Astrocyte (in vitro differentiated cells and primary cell): ENCODE measurements around the gene C1orf159.

Experiments used
- EZH2 ChIP-seq: IDR thresholded peaks from 2 replicates; pipeline ENCODE4 v1.6.1; 2012; ENCODE audit warnings: mild to moderate bottlenecking, low read length, inconsistent platforms; ENCODE audit not compliant: insufficient read depth
- TF ChIP-seq, protein P1 (sequence below): IDR thresholded peaks from 2 replicates; pipeline ENCODE4 v1.5.1; 2011; ENCODE audit warnings: low read depth, mild to moderate bottlenecking, inconsistent platforms, low read length, moderate library complexity; ENCODE audit not compliant: insufficient read depth

DNA sequence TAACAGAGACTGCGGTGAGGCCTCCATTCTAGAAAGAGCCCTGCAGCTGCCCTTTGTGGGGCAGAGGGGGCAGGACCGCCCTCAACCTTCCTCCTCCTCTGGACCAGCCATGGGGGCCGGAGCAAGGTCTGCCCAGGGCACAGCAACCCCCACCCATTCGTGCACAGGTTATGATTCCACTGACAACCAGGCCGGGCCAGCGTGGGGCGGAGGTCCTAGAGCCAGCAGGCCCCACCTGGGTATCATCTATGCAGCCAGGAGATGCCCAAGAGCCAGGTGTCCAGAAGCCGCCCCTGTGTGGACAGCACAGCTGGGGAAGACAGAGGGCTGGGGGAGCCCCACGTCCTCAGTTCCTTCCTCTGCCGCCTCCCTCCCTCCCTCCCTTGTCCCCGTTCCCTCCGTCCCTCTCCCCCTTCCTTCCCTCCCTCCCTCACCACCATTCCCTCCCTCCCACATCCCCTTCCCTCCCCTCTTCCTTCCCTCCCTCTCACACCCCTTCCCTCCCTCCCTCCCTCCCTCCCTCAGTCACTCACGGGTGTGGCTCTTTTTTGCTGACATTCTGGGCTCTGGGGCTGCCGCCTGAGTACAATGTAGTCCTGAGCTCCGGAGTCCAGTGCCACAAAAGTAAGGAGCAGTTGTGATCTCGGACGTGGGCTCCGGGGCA lies 54.1 kb downstream of the C1orf159 start:
- TF ChIP-seq, protein P1, sequence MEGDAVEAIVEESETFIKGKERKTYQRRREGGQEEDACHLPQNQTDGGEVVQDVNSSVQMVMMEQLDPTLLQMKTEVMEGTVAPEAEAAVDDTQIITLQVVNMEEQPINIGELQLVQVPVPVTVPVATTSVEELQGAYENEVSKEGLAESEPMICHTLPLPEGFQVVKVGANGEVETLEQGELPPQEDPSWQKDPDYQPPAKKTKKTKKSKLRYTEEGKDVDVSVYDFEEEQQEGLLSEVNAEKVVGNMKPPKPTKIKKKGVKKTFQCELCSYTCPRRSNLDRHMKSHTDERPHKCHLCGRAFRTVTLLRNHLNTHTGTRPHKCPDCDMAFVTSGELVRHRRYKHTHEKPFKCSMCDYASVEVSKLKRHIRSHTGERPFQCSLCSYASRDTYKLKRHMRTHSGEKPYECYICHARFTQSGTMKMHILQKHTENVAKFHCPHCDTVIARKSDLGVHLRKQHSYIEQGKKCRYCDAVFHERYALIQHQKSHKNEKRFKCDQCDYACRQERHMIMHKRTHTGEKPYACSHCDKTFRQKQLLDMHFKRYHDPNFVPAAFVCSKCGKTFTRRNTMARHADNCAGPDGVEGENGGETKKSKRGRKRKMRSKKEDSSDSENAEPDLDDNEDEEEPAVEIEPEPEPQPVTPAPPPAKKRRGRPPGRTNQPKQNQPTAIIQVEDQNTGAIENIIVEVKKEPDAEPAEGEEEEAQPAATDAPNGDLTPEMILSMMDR: no peak
- peak; percentile 47 for TF ChIP-seq EZH2
